ENCODE data around the gene DIS3L. TPM values are rescaled to one million over a fixed set of nuclear protein-coding genes. Genes with fewer than 3 reads are reported as not detected.

DIS3L gene
- total and polyA plus RNA-seq, 2 donors (not counting 3 experiments of a cell fraction or from before 2014, with no cell fraction given), result 7.8 to 27.9 TPM

DNA sequence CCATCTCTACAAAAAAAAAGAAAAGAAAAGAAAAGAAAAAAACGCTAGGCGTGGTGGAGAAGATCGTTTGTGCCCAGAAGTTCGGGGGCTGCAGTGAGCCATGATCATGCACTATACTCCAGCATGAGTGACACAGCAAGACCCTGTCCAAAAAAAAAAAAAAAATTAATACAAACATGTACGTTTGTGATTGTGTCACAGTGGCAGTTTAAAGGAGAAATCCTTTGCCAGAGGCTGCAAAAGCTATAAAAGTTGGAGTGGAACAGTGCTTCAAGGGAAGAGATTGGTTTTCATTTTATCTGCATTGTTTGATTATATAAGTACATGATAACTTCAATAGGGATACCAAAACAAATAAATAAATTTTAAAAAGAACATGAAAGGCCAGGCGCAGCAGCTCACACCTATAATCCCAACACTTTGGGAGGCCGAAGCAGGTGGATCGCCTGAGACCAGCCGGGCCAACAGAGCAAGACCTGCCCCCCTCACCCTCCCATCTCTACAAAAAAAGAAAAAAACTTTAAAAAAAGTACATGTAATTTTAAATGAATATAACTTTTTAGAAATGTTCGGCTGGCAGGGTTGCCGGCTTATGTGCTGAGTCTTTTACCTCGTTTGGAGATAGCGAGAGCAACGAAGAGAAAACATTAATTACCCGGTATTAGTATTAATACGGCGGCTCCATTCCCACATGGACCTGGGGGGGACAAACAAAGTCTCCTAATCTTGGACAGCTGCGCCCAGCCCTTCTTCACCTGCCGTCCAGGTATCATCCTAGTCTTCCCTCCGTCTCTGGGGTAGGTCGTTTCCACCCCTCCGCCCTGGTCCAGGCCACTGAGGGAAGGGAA lies 573 bp upstream of the DIS3L start:
- dilution Hi-C loops (cut with MboI; ENCODE audit: extremely low pct_ligation_motif_present, low sequenced_read_pairs) (no loop called here), intact Hi-C loops (cut with micrococcal nuclease) (no loop called here)
- Histone ChIP-seq H3K36me3 (ENCODE audit: control insufficient read depth in 2 of 2, extremely low read depth in 1 of 2, insufficient read depth in 2 of 2, low read length in 2 of 2) (no peaks in the 10 kb centered on the region), H3K4me1 (ENCODE audit: control insufficient read depth, extremely low read depth, insufficient read depth, low read length) (peaks cover 30% of the 10 kb centered on the region), H3K9me3 (replicated peaks; ENCODE audit: control insufficient read depth, insufficient read depth, low read length) (no peaks in the 10 kb centered on the region), H3K27ac (ENCODE audit: insufficient read depth, low read depth, low read length) (peak overlapping the region; percentile 70), H2AFZ (ENCODE audit: low read depth, low read length) (peak overlapping the region; percentile 98), H3K27me3 (ENCODE audit: control insufficient read depth in 2 of 2, insufficient read depth in 2 of 2, low read length in 2 of 2) (no peaks in the 10 kb centered on the region), H4K20me1 (replicated peaks; ENCODE audit: control insufficient read depth, extremely low read depth, insufficient read depth, low read length) (no peaks in the 10 kb centered on the region), H3K4me2 (ENCODE audit: insufficient read depth, low read length) (peak overlapping the region; percentile 88), H3K4me3 (replicated peaks in 1 of 3; ENCODE audit: insufficient read depth in 1 of 3, low read depth in 1 of 3, low read length in 3 of 3) (peak overlapping the region; percentile 69 to 78 (median 76)), H3K9ac (replicated peaks; ENCODE audit: extremely low read depth, insufficient read depth, low read length) (peak overlapping the region; percentile 88), H3K79me2 (ENCODE audit: control insufficient read depth, insufficient read depth, low read length) (peaks cover 9% of the 10 kb centered on the region), H3K9me1 (replicated peaks; ENCODE audit: control insufficient read depth, extremely low read depth, insufficient read depth, low read length) (no peaks in the 10 kb centered on the region)
- CTCF ChIA-PET, result interaction anchor here (1.0 to 4.3 kb wide), 4 partner anchors 10 to 697 kb away, joined by 3 to 36 read pairs (median 6); partner anchors contain the start of gene SNAPC5
- no peak for DNase-seq (ENCODE audit: low read depth, low spot score)
- POLR2A ChIA-PET, result interaction anchor here (0.6 to 0.9 kb wide), 2 partner anchors 504 to 988 kb away, joined by 3 to 6 read pairs; partner anchors contain the start of gene RNU5B-1
- BruUV-seq (replicated peaks), result TSS peak; percentile 53
- TF ChIP-seq CTCF (IDR thresholded peaks at IDR 0.05; ENCODE audit: extremely low read depth in 1 of 2, insufficient read depth in 1 of 2, low read depth in 1 of 2, low read length in 2 of 2) (no peak), POLR2AphosphoS5 (IDR thresholded peaks at IDR 0.05; ENCODE audit: insufficient read depth, low read depth, low read length) (no peak), FOS (IDR thresholded peaks at IDR 0.05; ENCODE audit: borderline replicate concordance, insufficient read depth, low read length) (no peak), EZH2 (IDR thresholded peaks at IDR 0.05; ENCODE audit: borderline replicate concordance, low read depth, low read length, severe bottlenecking) (no peak), MYC (IDR thresholded peaks at IDR 0.05; ENCODE audit: low read depth, low read length) (no peak), JUN (IDR thresholded peaks at IDR 0.05; ENCODE audit: borderline replicate concordance, insufficient read depth, insufficient read length, low read depth) (no peak), POLR2A (IDR thresholded peaks at IDR 0.05; ENCODE audit: low read depth, low read length) (no peak), GATA2 (IDR thresholded peaks at IDR 0.05; ENCODE audit: insufficient read depth, insufficient read length, low read depth, low read length) (no peak)
- TF ChIP-seq, protein P1, sequence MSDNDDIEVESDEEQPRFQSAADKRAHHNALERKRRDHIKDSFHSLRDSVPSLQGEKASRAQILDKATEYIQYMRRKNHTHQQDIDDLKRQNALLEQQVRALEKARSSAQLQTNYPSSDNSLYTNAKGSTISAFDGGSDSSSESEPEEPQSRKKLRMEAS (IDR thresholded peaks at IDR 0.05; ENCODE audit: insufficient read depth, insufficient read length), result no peak
- no peak for FAIRE-seq
